ENCODE data around the gene PRDM10. TPM values are rescaled to one million over a fixed set of nuclear protein-coding genes. Genes with fewer than 3 reads are reported as not detected.

The PRDM10 gene
- total RNA-seq, 1 experiment from 2014 or later: 18.1 TPM

DNA sequence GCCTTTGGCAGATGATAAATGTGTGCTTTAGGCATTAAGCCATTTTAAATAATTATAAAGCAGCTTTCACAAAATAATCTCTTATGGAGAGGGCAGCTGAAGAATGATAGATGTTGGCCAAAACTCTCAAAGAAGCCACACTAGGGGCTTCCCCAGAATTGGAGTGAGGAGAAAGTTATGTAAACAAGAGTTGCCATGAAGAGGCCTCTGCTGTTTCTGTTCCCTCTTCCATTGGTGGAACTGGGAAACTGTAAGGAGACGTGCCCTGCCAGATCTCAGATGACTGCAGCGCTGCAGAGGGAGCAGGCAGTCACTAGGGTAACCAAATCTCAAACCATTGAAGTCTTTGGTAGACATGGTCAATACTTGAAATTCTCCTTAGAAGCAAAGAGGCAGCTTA, 47.6 kb upstream of the PRDM10 start:
- Histone ChIP-seq H3K4me1 (ENCODE audit: insufficient read depth, low read length, poor library complexity, severe bottlenecking) (no peaks in the 10 kb centered on the region), H3K27me3 (replicated peaks; ENCODE audit: insufficient read depth, low read depth, low read length, poor library complexity) (no peaks in the 10 kb centered on the region), H3K4me3 (ENCODE audit: low read depth, low read length, poor library complexity, severe bottlenecking) (no peak overlapping the region), H3K27ac (ENCODE audit: low read depth, low read length, poor library complexity, severe bottlenecking) (no peak overlapping the region), H3K36me3 (ENCODE audit: insufficient read depth, low read length, poor library complexity, severe bottlenecking) (no peaks in the 10 kb centered on the region), H3K9me3 (ENCODE audit: low read depth, low read length, poor library complexity, severe bottlenecking) (no peaks in the 10 kb centered on the region)
- TF ChIP-seq EZH2 (IDR thresholded peaks at IDR 0.05; ENCODE audit: borderline replicate concordance, low read depth, low read length, poor library complexity, severe bottlenecking): no peak
- no peak for TF ChIP-seq CTCF (conservative IDR thresholded peaks at IDR 0.05; ENCODE audit: low read depth, low read length)
- no peak for DNase-seq (ENCODE audit: low spot score)
- CTCF ChIA-PET: no interaction called here
- no TSS peak for BruUV-seq (replicated peaks)
- intact Hi-C loops (cut with micrococcal nuclease; ENCODE audit: unreplicated experiment): no loop called here
- POLR2A ChIA-PET (ENCODE audit: low non-redundant PET): no interaction called here

GRCh38 chr11:130049328-130049771, 46.7 kb upstream of the PRDM10 start:
- no peaks in the 10 kb centered on the region for H3K4me1 ChIP-seq (ENCODE audit: insufficient read depth, low read length, poor library complexity, severe bottlenecking)
- no TSS peak for BruUV-seq (replicated peaks)
- no peaks in the 10 kb centered on the region for H3K36me3 ChIP-seq (ENCODE audit: insufficient read depth, low read length, poor library complexity, severe bottlenecking)
- intact Hi-C loops (cut with micrococcal nuclease; ENCODE audit: unreplicated experiment): no loop called here
- no peak overlapping the region for H3K4me3 ChIP-seq (ENCODE audit: low read depth, low read length, poor library complexity, severe bottlenecking)
- POLR2A ChIA-PET (ENCODE audit: low non-redundant PET): no interaction called here
- no peak for TF ChIP-seq EZH2 (IDR thresholded peaks at IDR 0.05; ENCODE audit: borderline replicate concordance, low read depth, low read length, poor library complexity, severe bottlenecking)
- TF ChIP-seq CTCF (conservative IDR thresholded peaks at IDR 0.05; ENCODE audit: low read depth, low read length): no peak
- H3K27ac ChIP-seq (ENCODE audit: low read depth, low read length, poor library complexity, severe bottlenecking): no peak overlapping the region
- no peaks in the 10 kb centered on the region for H3K9me3 ChIP-seq (ENCODE audit: low read depth, low read length, poor library complexity, severe bottlenecking)
- CTCF ChIA-PET: no interaction called here
- DNase-seq (ENCODE audit: low spot score): no peak
- no peaks in the 10 kb centered on the region for H3K27me3 ChIP-seq (replicated peaks; ENCODE audit: insufficient read depth, low read depth, low read length, poor library complexity)

- ChIA-PET CTCF (interaction anchor here (0.6 kb wide), 1 partner anchor 358 kb away, joined by 6 read pairs; no protein-coding TSS in a partner anchor), POLR2A (ENCODE audit: low non-redundant PET) (no interaction called here)
- intact Hi-C loops (cut with micrococcal nuclease; ENCODE audit: unreplicated experiment): no loop called here
- Histone ChIP-seq H3K27me3 (replicated peaks; ENCODE audit: insufficient read depth, low read depth, low read length, poor library complexity) (no peaks in the 10 kb centered on the region), H3K27ac (ENCODE audit: low read depth, low read length, poor library complexity, severe bottlenecking) (no peak overlapping the region), H3K4me1 (ENCODE audit: insufficient read depth, low read length, poor library complexity, severe bottlenecking) (no peaks in the 10 kb centered on the region), H3K9me3 (ENCODE audit: low read depth, low read length, poor library complexity, severe bottlenecking) (no peaks in the 10 kb centered on the region), H3K4me3 (ENCODE audit: low read depth, low read length, poor library complexity, severe bottlenecking) (no peak overlapping the region), H3K36me3 (ENCODE audit: insufficient read depth, low read length, poor library complexity, severe bottlenecking) (no peaks in the 10 kb centered on the region)
- no peak for DNase-seq (ENCODE audit: low spot score)
- no TSS peak for BruUV-seq (replicated peaks)
- TF ChIP-seq CTCF (conservative IDR thresholded peaks at IDR 0.05; ENCODE audit: low read depth, low read length) (no peak), EZH2 (IDR thresholded peaks at IDR 0.05; ENCODE audit: borderline replicate concordance, low read depth, low read length, poor library complexity, severe bottlenecking) (no peak)
These were observed 44.5 kb upstream of the PRDM10 start for GRCh38 chr11:130047141-130047540.

Data from A673 (cell line).